Uterus (tissue), 4 donors: ENCODE data around the gene PDGFD. TPM values are rescaled to one million over a fixed set of nuclear protein-coding genes. Genes with fewer than 3 reads are reported as not detected.
A peak's percentile ranks its signal among the peaks of the same experiment; 100 is the strongest.

Experiments
- DNase-seq, 2 donors: peaks; one replicate each; pipeline ENCODE4 v3.0.0-alpha.2; 2019 to 2020
- H3K27ac ChIP-seq, 2 donors: fragments of 200-600 bp; sonication (generic); 1 replicate in 1 of 2; 2 replicates in 1 of 2; pipeline ENCODE4 v1.5.1; 2016 to 2018
- H3K27me3 ChIP-seq, 2 donors: fragments of 200-600 bp; sonication (generic); one replicate each; pipeline ENCODE4 v1.5.1; 2018 to 2019; ENCODE audit warnings: control low read depth in 1 of 2
- H3K36me3 ChIP-seq, 2 donors: fragments of 200-600 bp; sonication (generic); one replicate each; pipeline ENCODE4 v1.5.1; 2019; ENCODE audit warnings: control low read depth in 1 of 2
- H3K4me1 ChIP-seq, 2 donors: fragments of 200-600 bp; sonication (generic); one replicate each; pipeline ENCODE4 v1.5.1; 2018 to 2019; ENCODE audit warnings: control low read depth in 1 of 2
- H3K4me3 ChIP-seq, 2 donors: fragments of 200-600 bp; sonication (generic); 1 replicate in 1 of 2; 2 replicates in 1 of 2; pipeline ENCODE4 v1.5.1; 2018 to 2019; ENCODE audit warnings: mild to moderate bottlenecking in 1 of 2
- H3K9me3 ChIP-seq, 2 donors: fragments of 200-600 bp; sonication (generic); one replicate each; pipeline ENCODE4 v1.5.1; 2019; ENCODE audit warnings: control low read depth in 1 of 2
- POLR2A ChIP-seq, 2 donors: fragments of 450-650 bp; IDR thresholded peaks; one replicate each; pipeline ENCODE4 v1.6.1; 2016; ENCODE audit warnings: antibody characterized with exemption in 2 of 2, mild to moderate bottlenecking in 1 of 2, moderate library complexity in 1 of 2
- intact Hi-C: fragments of 100-400 bp; cut with DNase I; formaldehyde crosslinking; loops from one replicate; pipeline ENCODE4 v1.15.1; 2023; ENCODE audit warnings: low total_unique reads
- total RNA-seq, 4 donors: library from RNA; depleted of rRNA in 3 of 4; stranded (reverse); fragments of >200 nt in 3 of 4; gene quantifications; one replicate each; pipeline versions ENCODE4 v1.1.0 to v1.2.4, GENCODE V29; 2014 to 2023
- TF ChIP-seq, protein P1 (sequence below), 4 experiments: fragments of 200-600 bp in 2 of 4; fragments of 450-650 bp in 2 of 4; sonication (generic) in 2 of 4; IDR thresholded peaks; one replicate each; pipeline ENCODE4 v1.5.1; 2016 to 2019; ENCODE audit warnings: antibody characterized with exemption in 4 of 4, mild to moderate bottlenecking in 2 of 4, moderate library complexity in 1 of 4
- donor health status: DM: yes; HTN: yes; CAD: no.

The PDGFD gene
- total RNA-seq, 4 donors from 2014 or later: 2.8 to 57.9 (median 23.9) TPM

- Histone ChIP-seq H3K9me3 (no peaks in the 10 kb centered on the region), H3K27ac (no peak overlapping the region), H3K4me3 (no peak overlapping the region), H3K36me3 (no peaks in the 10 kb centered on the region), H3K27me3 (no peaks in the 10 kb centered on the region), H3K4me1 (no peaks in the 10 kb centered on the region)
- DNase-seq: no peak
- TF ChIP-seq, protein P1, sequence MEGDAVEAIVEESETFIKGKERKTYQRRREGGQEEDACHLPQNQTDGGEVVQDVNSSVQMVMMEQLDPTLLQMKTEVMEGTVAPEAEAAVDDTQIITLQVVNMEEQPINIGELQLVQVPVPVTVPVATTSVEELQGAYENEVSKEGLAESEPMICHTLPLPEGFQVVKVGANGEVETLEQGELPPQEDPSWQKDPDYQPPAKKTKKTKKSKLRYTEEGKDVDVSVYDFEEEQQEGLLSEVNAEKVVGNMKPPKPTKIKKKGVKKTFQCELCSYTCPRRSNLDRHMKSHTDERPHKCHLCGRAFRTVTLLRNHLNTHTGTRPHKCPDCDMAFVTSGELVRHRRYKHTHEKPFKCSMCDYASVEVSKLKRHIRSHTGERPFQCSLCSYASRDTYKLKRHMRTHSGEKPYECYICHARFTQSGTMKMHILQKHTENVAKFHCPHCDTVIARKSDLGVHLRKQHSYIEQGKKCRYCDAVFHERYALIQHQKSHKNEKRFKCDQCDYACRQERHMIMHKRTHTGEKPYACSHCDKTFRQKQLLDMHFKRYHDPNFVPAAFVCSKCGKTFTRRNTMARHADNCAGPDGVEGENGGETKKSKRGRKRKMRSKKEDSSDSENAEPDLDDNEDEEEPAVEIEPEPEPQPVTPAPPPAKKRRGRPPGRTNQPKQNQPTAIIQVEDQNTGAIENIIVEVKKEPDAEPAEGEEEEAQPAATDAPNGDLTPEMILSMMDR (IDR thresholded peaks at IDR 0.05): no peak
- intact Hi-C loops: no loop called here
Observed at GRCh38 chr11:103923451-103923931, 240.5 kb downstream of the PDGFD start.

GRCh38 chr11:103920933-103921332 is 243.0 kb downstream of the PDGFD start:
- no peak for DNase-seq
- TF ChIP-seq, protein P1 (IDR thresholded peaks at IDR 0.05): no peak
- no peak for TF ChIP-seq POLR2A (IDR thresholded peaks at IDR 0.05)
- no peak overlapping the region for H3K4me3 ChIP-seq
- intact Hi-C loops: no loop called here
- H3K27ac ChIP-seq: no peak overlapping the region
- H3K4me1 ChIP-seq: no peaks in the 10 kb centered on the region
- no peaks in the 10 kb centered on the region for H3K27me3 ChIP-seq
- no peaks in the 10 kb centered on the region for H3K9me3 ChIP-seq
- H3K36me3 ChIP-seq: no peaks in the 10 kb centered on the region

DNA sequence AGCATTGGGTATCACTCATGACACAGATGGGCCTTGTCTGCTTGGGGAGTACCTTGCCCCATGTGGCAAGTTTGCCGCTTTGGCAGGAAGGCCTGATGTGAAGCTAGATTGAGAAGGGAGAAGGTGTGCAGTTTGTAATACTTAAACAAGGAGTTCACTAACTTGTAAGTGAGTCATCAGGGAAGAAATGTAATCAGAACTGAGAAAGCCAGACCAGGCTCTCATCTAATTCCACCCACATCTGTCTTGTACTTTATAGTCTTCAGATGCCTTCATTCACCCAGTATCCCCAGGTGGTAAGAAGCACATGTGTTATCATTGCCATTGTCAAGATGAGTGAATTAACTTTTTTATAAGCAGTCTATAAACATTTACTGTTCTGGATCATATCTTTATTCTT is 243.5 kb downstream of the PDGFD start:
- H3K27ac ChIP-seq: no peak overlapping the region
- no peak for DNase-seq
- H3K4me1 ChIP-seq: no peaks in the 10 kb centered on the region
- intact Hi-C loops: no loop called here
- H3K36me3 ChIP-seq: no peaks in the 10 kb centered on the region
- TF ChIP-seq, protein P1 (IDR thresholded peaks at IDR 0.05): no peak
- TF ChIP-seq POLR2A (IDR thresholded peaks at IDR 0.05): no peak
- H3K4me3 ChIP-seq: no peak overlapping the region
- H3K9me3 ChIP-seq: no peaks in the 10 kb centered on the region
- no peaks in the 10 kb centered on the region for H3K27me3 ChIP-seq

- no peak overlapping the region for H3K4me3 ChIP-seq
- no peaks in the 10 kb centered on the region for H3K36me3 ChIP-seq
- no peaks in the 10 kb centered on the region for H3K27me3 ChIP-seq
- H3K4me1 ChIP-seq: no peaks in the 10 kb centered on the region
- TF ChIP-seq, protein P1 (IDR thresholded peaks at IDR 0.05): no peak
- no peak for TF ChIP-seq POLR2A (IDR thresholded peaks at IDR 0.05)
- DNase-seq: no peak
- intact Hi-C loops: no loop called here
- no peak overlapping the region for H3K27ac ChIP-seq
- peaks cover 0 to 11% of the 10 kb centered on the region in 2 donors for H3K9me3 ChIP-seq
Observed at GRCh38 chr11:103910721-103911120, 253.2 kb downstream of the PDGFD start.

DNA sequence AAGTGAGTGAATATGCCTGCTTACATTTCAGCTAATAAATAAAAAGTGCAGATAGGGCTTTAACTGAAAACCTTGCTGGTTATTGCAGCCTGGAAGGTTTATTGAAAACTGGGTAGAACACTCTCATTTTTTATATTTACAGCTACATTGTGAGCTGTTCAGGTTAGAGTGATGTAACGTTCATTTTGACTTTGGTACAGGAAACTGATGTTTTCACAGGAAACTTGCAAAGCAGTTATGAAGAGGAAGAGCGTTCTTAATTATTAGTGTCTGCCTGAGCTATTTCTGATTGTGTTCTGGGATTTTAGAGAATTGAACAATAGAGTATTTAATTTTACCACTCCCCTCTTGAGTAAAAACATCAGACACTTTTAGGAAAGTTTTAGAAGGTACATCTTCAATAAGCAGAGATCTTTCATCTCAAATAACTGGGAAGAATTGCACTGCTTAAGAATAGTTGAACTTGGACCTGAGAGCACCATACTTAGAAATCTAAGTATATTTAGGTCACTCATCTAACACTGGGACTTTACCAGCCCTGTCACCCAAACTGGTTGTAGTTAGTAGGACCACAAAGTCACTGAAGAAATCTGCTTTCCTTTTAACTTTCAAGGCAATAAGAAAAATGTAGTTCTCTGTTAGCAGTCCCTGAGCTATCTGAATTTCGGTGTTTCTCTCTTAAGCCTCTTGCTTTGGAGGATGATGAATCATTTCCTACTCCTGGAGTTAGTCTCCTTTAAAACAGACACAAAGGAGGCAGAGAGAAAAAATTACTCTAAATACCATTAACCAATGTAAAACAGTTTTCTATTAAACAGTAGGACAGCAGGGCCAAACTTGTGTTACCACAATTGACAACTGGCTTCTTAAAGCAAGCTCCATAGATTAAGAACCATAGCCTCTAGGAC is 256.1 kb downstream of the PDGFD start:
- H3K9me3 ChIP-seq: no peaks in the 10 kb centered on the region
- H3K4me1 ChIP-seq: no peaks in the 10 kb centered on the region

More for the DNA sequence above, 256.1 kb downstream of the PDGFD start:
- H3K36me3 ChIP-seq: no peaks in the 10 kb centered on the region
- intact Hi-C loops: no loop called here
- no peaks in the 10 kb centered on the region for H3K27me3 ChIP-seq
- TF ChIP-seq, protein P1 (IDR thresholded peaks at IDR 0.05): no peak
- TF ChIP-seq POLR2A (IDR thresholded peaks at IDR 0.05): no peak
- H3K27ac ChIP-seq: peak overlapping the region; percentile 38 to 43
- H3K4me3 ChIP-seq: no peak overlapping the region
- DNase-seq: no peak
